Keratinocyte (primary cell): ENCODE measurements around the gene PRSS1. TPM values are rescaled to one million over a fixed set of nuclear protein-coding genes. Genes with fewer than 3 reads are reported as not detected.
"Not testable (repeated sequence)": the region's sequence is repeated elsewhere in the genome, so short reads cannot be mapped to it uniquely, and the experiment has no call there.

Experiments used
- DNase-seq: peaks from one replicate; pipeline ENCODE4 v3.0.0-alpha.2; 2011; ENCODE audit warnings: low read depth, missing footprints, low spot score
- FAIRE-seq: peaks from 2 replicates; lab custom pipeline; 2011; peaks lifted over from hg19 to GRCh38; lab: Jason Lieb, UNC
- H2AFZ ChIP-seq: 2 replicates; pipeline ENCODE4 v1.6.0; 2012; ENCODE audit warnings: low read length, control low read depth, inconsistent platforms; ENCODE audit not compliant: control insufficient read depth
- H3K27ac ChIP-seq: 2 replicates; pipeline ENCODE4 v1.5.1; 2011; ENCODE audit warnings: low read length; ENCODE audit not compliant: control insufficient read depth, insufficient read depth
- H3K27me3 ChIP-seq: 3 replicates; pipeline ENCODE4 v1.6.0; 2011; ENCODE audit warnings: low read length; ENCODE audit not compliant: control insufficient read depth, insufficient read depth; ENCODE audit errors: extremely low read depth
- H3K36me3 ChIP-seq, 2 experiments: 2 replicates in 1 of 2; 3 replicates in 1 of 2; pipeline ENCODE4 v1.5.1; 2011; ENCODE audit warnings: low read length in 2 of 2, mild to moderate bottlenecking in 1 of 2; ENCODE audit not compliant: control insufficient read depth in 2 of 2, insufficient read depth in 2 of 2; ENCODE audit errors: extremely low read depth in 1 of 2
- H3K4me1 ChIP-seq: 3 replicates; pipeline ENCODE4 v1.5.1; 2011; ENCODE audit warnings: low read length; ENCODE audit not compliant: control insufficient read depth, insufficient read depth; ENCODE audit errors: extremely low read depth
- H3K4me2 ChIP-seq: 3 replicates; pipeline ENCODE4 v1.6.0; 2011; ENCODE audit warnings: low read depth, low read length; ENCODE audit not compliant: control insufficient read depth, insufficient read depth; ENCODE audit errors: extremely low read depth
- H3K4me3 ChIP-seq, 3 experiments: fragments of 200-600 bp in 1 of 3; sonication (generic) in 1 of 3; 2 replicates in 2 of 3; 3 replicates in 1 of 3; pipeline ENCODE4 v1.5.1; 2011 to 2016; ENCODE audit warnings: low read length in 3 of 3, mild to moderate bottlenecking in 3 of 3, control low read depth in 2 of 3, inconsistent platforms in 1 of 3, low read depth in 1 of 3, mixed read lengths in 1 of 3, mixed run types in 1 of 3, moderate library complexity in 1 of 3; ENCODE audit not compliant: control insufficient read depth in 2 of 3, insufficient read depth in 2 of 3; ENCODE audit errors: extremely low read depth in 1 of 3
- H3K79me2 ChIP-seq: 2 replicates; pipeline ENCODE4 v1.6.0; 2012; ENCODE audit warnings: low read length; ENCODE audit not compliant: control insufficient read depth, insufficient read depth
- H3K9ac ChIP-seq: 3 replicates; pipeline ENCODE4 v1.6.0; 2011; ENCODE audit warnings: low read length; ENCODE audit not compliant: control insufficient read depth, insufficient read depth; ENCODE audit errors: extremely low read depth
- H3K9me1 ChIP-seq: 3 replicates; pipeline ENCODE4 v1.6.0; 2011; ENCODE audit warnings: low read length; ENCODE audit not compliant: control insufficient read depth, insufficient read depth; ENCODE audit errors: extremely low read depth
- H3K9me3 ChIP-seq: 2 replicates; pipeline ENCODE4 v1.5.1; 2012; ENCODE audit warnings: low read depth, low read length; ENCODE audit not compliant: control insufficient read depth
- H4K20me1 ChIP-seq: 3 replicates; pipeline ENCODE4 v1.6.0; 2011; ENCODE audit warnings: low read length; ENCODE audit not compliant: control insufficient read depth, insufficient read depth; ENCODE audit errors: extremely low read depth
- CTCF ChIP-seq, 3 experiments: IDR thresholded peaks in 1 of 3; conservative IDR thresholded peaks in 1 of 3; optimal IDR thresholded peaks in 1 of 3; 2 replicates in 2 of 3; 3 replicates in 1 of 3; pipeline versions ENCODE3 to v1.5.1; 2011; ENCODE audit warnings: low read length in 3 of 3, mild to moderate bottlenecking in 3 of 3, moderate library complexity in 2 of 3, control low read depth in 1 of 3, inconsistent platforms in 1 of 3; ENCODE audit not compliant: insufficient read depth in 2 of 3; ENCODE audit errors: extremely low read depth in 1 of 3
- EZH2 ChIP-seq: IDR thresholded peaks from one replicate; pipeline ENCODE4 v1.6.1; 2012; ENCODE audit warnings: inconsistent platforms, mild to moderate bottlenecking, low read length, moderate library complexity
- dilution Hi-C: fragments of 300-500 bp; cut with MboI; formaldehyde crosslinking; loops from one replicate; pipeline ENCODE4 v1.7.0; 2020; ENCODE audit warnings: low sequenced_read_pairs; ENCODE audit not compliant: extremely low pct_ligation_motif_present
- polyA plus RNA-seq, 5 experiments: library from polyadenylated mRNA; depleted of rRNA in 3 of 5; stranded (reverse) in 3 of 5; stranded (forward) in 1 of 5; unstranded in 1 of 5; fragments of >200 nt; gene quantifications; 1 replicate in 1 of 5; 2 replicates in 3 of 5; 3 replicates in 1 of 5; pipeline versions ENCODE4 v1.2.1 to v1.2.3, GENCODE V29; 2011 to 2012; ENCODE audit warnings: missing spikeins in 2 of 5, low read depth in 1 of 5, low replicate concordance in 1 of 5

PRSS1 gene
- polyA plus RNA-seq, 1 donor (not counting 4 experiments of a cell fraction or from before 2014, with no cell fraction given): not detected

- Histone ChIP-seq H3K36me3 (no peaks in the 10 kb centered on the region), H3K9me1 (no peaks in the 10 kb centered on the region), H3K9me3 (no peaks in the 10 kb centered on the region), H3K4me1 (no peaks in the 10 kb centered on the region), H2AFZ (no peak overlapping the region), H3K79me2 (no peaks in the 10 kb centered on the region), H4K20me1 (no peaks in the 10 kb centered on the region), H3K27ac (no peak overlapping the region), H3K9ac (no peak overlapping the region), H3K4me3 (no peak overlapping the region), H3K4me2 (no peak overlapping the region), H3K27me3 (no peaks in the 10 kb centered on the region)
- no peak for FAIRE-seq
- dilution Hi-C loops: no loop called here
- no peak for TF ChIP-seq CTCF (optimal IDR thresholded peaks at IDR 0.05 in 1 of 3, IDR thresholded peaks at IDR 0.05 in 1 of 3, conservative IDR thresholded peaks at IDR 0.05 in 1 of 3; ENCODE audit: extremely low read depth in 1 of 3, insufficient read depth in 2 of 3, low read length in 3 of 3)
- no peak for TF ChIP-seq EZH2
- DNase-seq: no peak
These were observed 5.7 kb downstream of the PRSS1 start for GRCh38 chr7:142754681-142755575.

- H3K27ac ChIP-seq, H3K79me2 ChIP-seq, H3K36me3 ChIP-seq, DNase-seq, H3K9me1 ChIP-seq, H3K9ac ChIP-seq, H3K4me3 ChIP-seq, dilution Hi-C loops, H3K4me1 ChIP-seq, H3K4me2 ChIP-seq, H3K27me3 ChIP-seq, H3K9me3 ChIP-seq, H4K20me1 ChIP-seq, H2AFZ ChIP-seq, FAIRE-seq: not testable (repeated sequence)
These were observed 9.0 kb downstream of the PRSS1 start for GRCh38 chr7:142758312-142758711.
